B cell (primary cell): Measurements from ENCODE around the gene MYOM3.

Experiments
- CTCF ChIP-seq: fragments of 200-600 bp; IDR thresholded peaks from one replicate; pipeline ENCODE4 v1.8.0; 2022; ENCODE audit warnings: antibody characterized with exemption, mild to moderate bottlenecking
- EZH2 ChIP-seq: IDR thresholded peaks from 2 replicates; pipeline ENCODE4 v1.6.1; 2012; ENCODE audit warnings: borderline replicate concordance, low read depth, mild to moderate bottlenecking, moderate library complexity, low read length; ENCODE audit not compliant: insufficient read depth, poor library complexity, severe bottlenecking

GRCh38 chr1:24067978-24068377 is 44.0 kb downstream of the MYOM3 start:
- TF ChIP-seq EZH2 = no peak
- TF ChIP-seq CTCF = no peak
